ENCODE measurements around the gene HTR2C. TPM values are rescaled to one million over a fixed set of nuclear protein-coding genes. Genes with fewer than 3 reads are reported as not detected.
A peak's percentile ranks its signal among the peaks of the same experiment; 100 is the strongest.
"Not testable (repeated sequence)": the region's sequence is repeated elsewhere in the genome, so short reads cannot be mapped to it uniquely, and the experiment has no call there.

Gene HTR2C
- total RNA-seq, 1 donor from 2014 or later, result not detected

- intact Hi-C loops (cut with DNase I); ATAC-seq (ENCODE audit: poor library complexity); DNase-seq: not testable (repeated sequence)
Observed at GRCh38 chrX:114700533-114700932, 116.6 kb downstream of the HTR2C start.

GRCh38 chrX:114709406-114709805, 125.5 kb downstream of the HTR2C start:
- no peak for DNase-seq
- ATAC-seq (ENCODE audit: poor library complexity), result no peak
- intact Hi-C loops (cut with DNase I), result no loop called here

- DNase-seq (no peak), ATAC-seq (ENCODE audit: poor library complexity) (no peak)
- intact Hi-C loops (cut with DNase I), result no loop called here
Observed at GRCh38 chrX:114710571-114710970, 126.7 kb downstream of the HTR2C start.

- no peak for ATAC-seq (ENCODE audit: poor library complexity)
- intact Hi-C loops (cut with DNase I), result no loop called here
- DNase-seq, result no peak
Observed at GRCh38 chrX:114712466-114712865, 128.6 kb downstream of the HTR2C start.

GRCh38 chrX:114715096-114715495, 131.2 kb downstream of the HTR2C start:
- DNase-seq (no peak), ATAC-seq (ENCODE audit: poor library complexity) (no peak)
- intact Hi-C loops (cut with DNase I), result no loop called here

- no peak for ATAC-seq (ENCODE audit: poor library complexity)
- intact Hi-C loops (cut with DNase I), result no loop called here
Observed at GRCh38 chrX:114717921-114718320, 134.0 kb downstream of the HTR2C start.

GRCh38 chrX:114766541-114766940, 182.7 kb downstream of the HTR2C start:
- intact Hi-C loops (cut with DNase I), result loop anchor here (10.0 kb wide), 1 partner anchor 188 kb away; no protein-coding TSS in a partner anchor
- ATAC-seq (ENCODE audit: poor library complexity) (no peak), DNase-seq (no peak)

More at GRCh38 chrX:114717921-114718320, 134.0 kb downstream of the HTR2C start:
- DNase-seq, result no peak

GRCh38 chrX:114774691-114775090, 190.8 kb downstream of the HTR2C start:
- DNase-seq, result no peak
- intact Hi-C loops (cut with DNase I), result no loop called here
- ATAC-seq (ENCODE audit: poor library complexity), result no peak

GRCh38 chrX:114782925-114783324, 199.0 kb downstream of the HTR2C start:
- DNase-seq (no peak), ATAC-seq (ENCODE audit: poor library complexity) (no peak)
- intact Hi-C loops (cut with DNase I), result no loop called here

- intact Hi-C loops (cut with DNase I), result no loop called here
- ATAC-seq (ENCODE audit: poor library complexity) (no peak), DNase-seq (no peak)
Observed at GRCh38 chrX:114787061-114787460, 203.2 kb downstream of the HTR2C start.

- no peak for DNase-seq
- intact Hi-C loops (cut with DNase I), result no loop called here
- peak; percentile 84 for ATAC-seq (ENCODE audit: poor library complexity)
Observed at GRCh38 chrX:114797494-114797893, 213.6 kb downstream of the HTR2C start.

- DNase-seq (no peak), ATAC-seq (ENCODE audit: poor library complexity) (no peak)
- intact Hi-C loops (cut with DNase I), result no loop called here
Observed at GRCh38 chrX:114798907-114799306, 215.0 kb downstream of the HTR2C start.

GRCh38 chrX:114800719-114801118, 216.8 kb downstream of the HTR2C start:
- intact Hi-C loops (cut with DNase I), result no loop called here

GRCh38 chrX:114819509-114819908, 235.6 kb downstream of the HTR2C start:
- ATAC-seq (ENCODE audit: poor library complexity) (peak; percentile 39), DNase-seq (no peak)
- intact Hi-C loops (cut with DNase I), result no loop called here

More at GRCh38 chrX:114800719-114801118, 216.8 kb downstream of the HTR2C start:
- DNase-seq, result no peak
- ATAC-seq (ENCODE audit: poor library complexity), result no peak

GRCh38 chrX:114841051-114841450, 257.2 kb downstream of the HTR2C start:
- ATAC-seq (ENCODE audit: poor library complexity) (no peak), DNase-seq (no peak)
- intact Hi-C loops (cut with DNase I), result no loop called here

- no peak for ATAC-seq (ENCODE audit: poor library complexity)
- intact Hi-C loops (cut with DNase I), result no loop called here
- no peak for DNase-seq
Observed at GRCh38 chrX:114842181-114842580, 258.3 kb downstream of the HTR2C start.

GRCh38 chrX:114889481-114889880, 305.6 kb downstream of the HTR2C start:
- DNase-seq (no peak), ATAC-seq (ENCODE audit: poor library complexity) (no peak)
- intact Hi-C loops (cut with DNase I), result no loop called here

GRCh38 chrX:114903618-114904017, 319.7 kb downstream of the HTR2C start:
- DNase-seq, result no peak
- no peak for ATAC-seq (ENCODE audit: poor library complexity)
- intact Hi-C loops (cut with DNase I), result no loop called here

GRCh38 chrX:114905251-114905650, 321.4 kb downstream of the HTR2C start:
- ATAC-seq (ENCODE audit: poor library complexity), result no peak

GRCh38 chrX:114906984-114907510, 323.2 kb downstream of the HTR2C start:
- ATAC-seq (ENCODE audit: poor library complexity) (no peak), DNase-seq (no peak)
- intact Hi-C loops (cut with DNase I), result no loop called here

More at GRCh38 chrX:114905251-114905650, 321.4 kb downstream of the HTR2C start:
- no peak for DNase-seq
- intact Hi-C loops (cut with DNase I), result no loop called here

GRCh38 chrX:114924423-114924822, 340.5 kb downstream of the HTR2C start:
- intact Hi-C loops (cut with DNase I), result no loop called here
- DNase-seq, result no peak
- no peak for ATAC-seq (ENCODE audit: poor library complexity)
